ENCODE data around the gene PLEKHN1. TPM values are rescaled to one million over a fixed set of nuclear protein-coding genes. Genes with fewer than 3 reads are reported as not detected.

The PLEKHN1 gene
- total and polyA plus RNA-seq, 2 of the 4 experiments (the other 2 are of a cell fraction) = 0.54 to 2.1 TPM

GRCh38 chr1:985126-985525 lies 18.8 kb downstream of the PLEKHN1 start:
- BruUV-seq (replicated peaks) = no TSS peak
- Histone ChIP-seq H2BK20ac (ENCODE audit: low read depth, low read length) (no peak overlapping the region), H2BK15ac (ENCODE audit: low read depth, low read length) (no peak overlapping the region), H3K18ac (ENCODE audit: low read depth, low read length) (no peak overlapping the region), H4K91ac (ENCODE audit: insufficient read depth, low read depth, low read length) (no peak overlapping the region), H3K9me3 (ENCODE audit: control insufficient read depth, insufficient read depth, low read length) (no peaks in the 10 kb centered on the region), H3K27ac (ENCODE audit: insufficient read depth, low read length) (no peak overlapping the region), H3K56ac (ENCODE audit: extremely low read depth, insufficient read depth, low read length) (no peak overlapping the region), H4K5ac (ENCODE audit: low read depth, low read length) (no peak overlapping the region), H3K4ac (ENCODE audit: low read depth, low read length) (no peak overlapping the region), H2BK120ac (ENCODE audit: low read depth, low read length) (no peak overlapping the region), H3K4me2 (ENCODE audit: low read depth, low read length) (no peak overlapping the region), H3K4me3 (ENCODE audit: insufficient read depth, low read depth, low read length) (no peak overlapping the region), H2BK5ac (ENCODE audit: low read depth, low read length, poor library complexity, severe bottlenecking) (no peak overlapping the region), H3K79me1 (ENCODE audit: low read depth in 1 of 2, low read length in 2 of 2) (no peaks in the 10 kb centered on the region), H2AK9ac (replicated peaks; ENCODE audit: low read depth, low read length, poor library complexity) (no peak overlapping the region), H3K4me1 (ENCODE audit: control insufficient read depth, insufficient read depth, low read length) (no peaks in the 10 kb centered on the region), H3K36me3 (ENCODE audit: control insufficient read depth, insufficient read depth, low read length) (no peaks in the 10 kb centered on the region), H3K9ac (ENCODE audit: low read depth, low read length) (no peak overlapping the region), H2AFZ (replicated peaks; ENCODE audit: low read length, poor library complexity) (no peak overlapping the region), H3K23ac (ENCODE audit: low read depth, low read length) (no peak overlapping the region), H3K9me1 (ENCODE audit: insufficient read depth, low read length) (no peaks in the 10 kb centered on the region), H3K27me3 (ENCODE audit: control insufficient read depth, insufficient read depth, low read length) (peaks cover 5% of the 10 kb centered on the region; the same call in 1 of the 2 replicates), H4K8ac (ENCODE audit: low read depth in 2 of 2, low read length in 2 of 2) (no peak overlapping the region), H2AK5ac (ENCODE audit: low read depth, low read length) (no peak overlapping the region), H4K20me1 (ENCODE audit: insufficient read depth, low read length) (no peaks in the 10 kb centered on the region; the same call in 1 of the 2 replicates), H3K14ac (replicated peaks; ENCODE audit: low read depth, low read length) (no peak overlapping the region)
- intact Hi-C loops (cut with micrococcal nuclease) = no loop called here
- no peak for ATAC-seq (ENCODE audit: low read depth)
- dilution Hi-C loops (cut with HindIII; ENCODE audit: low sequenced_read_pairs, unreplicated experiment) = no loop called here
- ChIA-PET POLR2A (ENCODE audit: unreplicated experiment) (no interaction called here), CTCF (interaction anchor here (0.8 to 1.5 kb wide), 5 partner anchors 10 to 78 kb away, joined by 3 to 9 read pairs (median 4); no protein-coding TSS in a partner anchor)
- no peak for TF ChIP-seq RFX5 (IDR thresholded peaks at IDR 0.05; ENCODE audit: low read depth, low read length)
- TF ChIP-seq MAZ (IDR thresholded peaks at IDR 0.05; ENCODE audit: borderline replicate concordance, low read depth, low read length) = no peak
- no peak for TF ChIP-seq MAFK (IDR thresholded peaks at IDR 0.05; ENCODE audit: low read depth, low read length)
- TF ChIP-seq CHD1 (IDR thresholded peaks at IDR 0.05; ENCODE audit: low read depth, low read length) = no peak
- TF ChIP-seq RAD21 (IDR thresholded peaks at IDR 0.05; ENCODE audit: low read length) = no peak
- no peak for TF ChIP-seq BHLHE40 (IDR thresholded peaks at IDR 0.05; ENCODE audit: low read depth, low read length)
- no peak for TF ChIP-seq USF2 (IDR thresholded peaks at IDR 0.05; ENCODE audit: low read depth, low read length)
- no peak for TF ChIP-seq MXI1 (IDR thresholded peaks at IDR 0.05; ENCODE audit: borderline replicate concordance, low read depth, low read length)
- TF ChIP-seq, protein P1, sequence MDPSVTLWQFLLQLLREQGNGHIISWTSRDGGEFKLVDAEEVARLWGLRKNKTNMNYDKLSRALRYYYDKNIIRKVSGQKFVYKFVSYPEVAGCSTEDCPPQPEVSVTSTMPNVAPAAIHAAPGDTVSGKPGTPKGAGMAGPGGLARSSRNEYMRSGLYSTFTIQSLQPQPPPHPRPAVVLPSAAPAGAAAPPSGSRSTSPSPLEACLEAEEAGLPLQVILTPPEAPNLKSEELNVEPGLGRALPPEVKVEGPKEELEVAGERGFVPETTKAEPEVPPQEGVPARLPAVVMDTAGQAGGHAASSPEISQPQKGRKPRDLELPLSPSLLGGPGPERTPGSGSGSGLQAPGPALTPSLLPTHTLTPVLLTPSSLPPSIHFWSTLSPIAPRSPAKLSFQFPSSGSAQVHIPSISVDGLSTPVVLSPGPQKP (IDR thresholded peaks at IDR 0.05; ENCODE audit: borderline replicate concordance, low read depth, low read length) = no peak
- TF ChIP-seq CEBPB (IDR thresholded peaks at IDR 0.05; ENCODE audit: low read depth, low read length) = no peak
- no peak for TF ChIP-seq NFE2L2 (IDR thresholded peaks at IDR 0.05; ENCODE audit: low read depth, low read length)
- no peak for TF ChIP-seq SMC3 (IDR thresholded peaks at IDR 0.05; ENCODE audit: low read depth, low read length)
- no peak for TF ChIP-seq RCOR1 (IDR thresholded peaks at IDR 0.05; ENCODE audit: insufficient replicate concordance, low read length)
- no peak; the same call in 1 of the 2 replicates for TF ChIP-seq POLR2A (IDR thresholded peaks at IDR 0.05; ENCODE audit: low read depth, low read length)
- no peak for TF ChIP-seq FOS (IDR thresholded peaks at IDR 0.05; ENCODE audit: low read depth, low read length)
- TF ChIP-seq CTCF (conservative IDR thresholded peaks at IDR 0.05; ENCODE audit: low read depth, low read length) = no peak
- 67% methylated on average over 4 of the region's 13 CpGs; no CpG with 5 or more reads in 1 of the 2 experiments for WGBS, 2 experiments (ENCODE audit: extremely low coverage in 2 of 2, insufficient read length in 1 of 2)
- DNase-seq = no peak
- in situ Hi-C loops (cut with MboI; ENCODE audit: low sequenced_read_pairs) = no loop called here
